GM18499 (cell line): ENCODE results near the gene USP12.

ENCODE experiments used
- ATAC-seq: cut with Tn5 transposase; IDR thresholded peaks from one replicate; pipeline ENCODE4 v1.9.1; 2021; ENCODE audit warnings: moderate number of reproducible peaks; ENCODE audit not compliant: insufficient read depth, unreplicated experiment

The USP12 gene

DNA sequence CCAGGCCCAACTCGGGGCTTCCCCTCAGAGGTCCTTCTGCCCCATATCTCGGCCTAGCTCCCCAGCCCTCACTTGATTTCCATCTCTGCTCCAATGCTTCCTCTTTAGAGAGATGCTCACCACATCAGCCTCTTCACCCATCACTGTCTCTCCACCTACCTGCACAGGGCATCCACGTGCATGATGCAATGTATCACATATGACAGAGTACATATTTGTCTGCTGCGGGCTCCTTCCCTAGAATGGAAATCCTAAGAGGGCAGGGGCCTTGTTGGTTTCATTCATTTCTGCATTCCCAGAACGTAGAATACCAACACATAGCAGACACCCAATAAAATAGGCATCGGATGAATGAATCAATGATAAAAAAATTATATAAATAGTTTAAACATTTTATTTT, 130.3 kb downstream of the USP12 start:
- ATAC-seq = no peak

DNA sequence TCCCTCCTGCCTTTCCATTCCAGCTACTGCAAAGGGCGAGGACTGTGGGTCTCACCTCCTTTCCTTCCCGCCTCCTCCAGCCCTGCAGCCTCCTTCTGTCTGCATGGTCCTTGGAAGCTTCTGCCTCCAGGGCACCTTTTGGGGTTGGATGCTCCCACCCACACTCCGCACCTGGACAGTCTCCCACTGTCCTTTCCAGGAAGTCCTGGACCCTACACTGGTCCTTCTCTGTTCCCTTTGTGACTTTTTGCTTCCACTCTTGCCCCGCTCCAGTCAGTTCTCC, 130.8 kb downstream of the USP12 start:
- no peak for ATAC-seq

DNA sequence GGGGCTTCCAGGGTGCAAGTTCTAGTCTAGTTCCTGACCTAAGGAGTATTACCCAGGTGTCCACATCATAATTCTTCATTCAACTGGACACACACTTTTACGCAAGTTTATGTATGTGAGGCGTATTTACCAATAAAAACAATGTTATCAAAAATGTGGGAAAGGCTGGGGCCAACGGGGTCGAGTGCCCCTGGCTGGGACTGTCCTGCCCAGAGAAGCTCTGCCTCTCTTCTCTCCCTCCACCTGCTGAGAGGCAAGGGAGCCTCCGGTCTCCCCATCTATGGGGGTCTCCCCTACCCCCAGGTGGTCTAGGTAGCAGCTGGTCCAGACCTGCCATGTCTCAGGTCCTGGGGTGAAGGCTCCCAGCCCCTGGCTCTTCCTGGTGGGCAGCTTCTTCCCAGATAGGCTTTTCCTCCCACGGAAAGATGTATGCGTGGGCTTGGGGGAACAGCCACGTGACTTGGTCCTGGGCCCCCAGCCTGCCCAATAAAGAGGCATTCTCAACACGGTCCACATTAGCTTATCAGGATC, 132.4 kb downstream of the USP12 start:
- ATAC-seq = no peak

DNA sequence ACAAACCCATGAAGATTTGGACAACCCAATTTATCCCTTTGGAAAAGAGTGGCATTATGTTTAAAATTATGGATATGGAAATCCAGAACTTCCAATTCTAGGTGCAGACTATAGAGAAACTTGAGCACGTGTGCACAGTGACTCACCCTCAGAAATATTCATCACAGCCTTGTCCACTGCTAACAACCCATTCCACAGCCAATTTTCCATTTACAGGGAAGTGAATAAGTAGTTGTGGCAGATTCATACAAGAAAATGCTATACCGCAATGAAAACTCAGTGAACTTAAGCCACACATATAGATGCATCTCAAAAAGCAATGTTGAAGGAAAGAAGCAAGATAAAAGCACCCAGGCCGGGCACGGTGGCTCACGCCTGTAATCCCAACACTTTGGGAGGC, 133.3 kb downstream of the USP12 start:
- ATAC-seq = no peak

DNA sequence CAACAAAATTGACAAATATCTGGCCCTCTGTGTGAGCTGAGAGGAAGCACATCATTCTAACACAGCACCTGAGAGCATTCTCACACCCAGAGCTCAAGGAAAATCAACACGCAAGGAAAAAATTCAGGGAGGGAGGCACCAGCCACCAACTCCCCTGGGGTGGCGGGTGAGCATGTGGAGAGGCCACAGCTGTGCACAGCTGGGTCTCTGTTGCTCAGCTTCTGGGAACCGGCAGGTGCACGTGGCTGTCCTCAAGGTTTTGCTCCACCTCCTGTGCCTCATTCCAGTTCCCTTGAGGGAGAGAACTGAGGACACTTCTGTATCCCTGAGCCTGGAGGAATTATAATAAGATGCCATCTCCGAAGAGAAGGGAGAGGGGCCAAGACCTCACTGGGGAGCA, 134.0 kb downstream of the USP12 start:
- ATAC-seq = no peak

DNA sequence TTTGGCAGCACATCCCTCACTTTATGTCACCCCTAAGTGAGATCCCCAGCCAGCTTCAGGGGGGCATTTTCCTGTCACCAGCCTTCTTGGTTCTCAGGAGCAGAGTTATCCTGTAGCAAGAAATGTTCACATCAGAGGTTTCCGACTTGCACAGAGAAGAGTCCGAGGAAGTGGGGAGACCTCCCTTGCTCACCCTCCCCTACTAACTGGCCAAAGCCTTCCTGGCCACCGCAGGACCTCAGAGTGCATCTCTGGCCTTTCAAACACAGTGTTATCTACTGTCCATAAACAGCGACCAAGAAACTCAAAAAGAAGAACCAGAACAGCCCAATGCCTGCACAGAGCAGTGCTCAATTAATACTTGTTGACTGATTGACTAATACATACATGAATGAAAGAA, 134.4 kb downstream of the USP12 start:
- ATAC-seq = no peak

DNA sequence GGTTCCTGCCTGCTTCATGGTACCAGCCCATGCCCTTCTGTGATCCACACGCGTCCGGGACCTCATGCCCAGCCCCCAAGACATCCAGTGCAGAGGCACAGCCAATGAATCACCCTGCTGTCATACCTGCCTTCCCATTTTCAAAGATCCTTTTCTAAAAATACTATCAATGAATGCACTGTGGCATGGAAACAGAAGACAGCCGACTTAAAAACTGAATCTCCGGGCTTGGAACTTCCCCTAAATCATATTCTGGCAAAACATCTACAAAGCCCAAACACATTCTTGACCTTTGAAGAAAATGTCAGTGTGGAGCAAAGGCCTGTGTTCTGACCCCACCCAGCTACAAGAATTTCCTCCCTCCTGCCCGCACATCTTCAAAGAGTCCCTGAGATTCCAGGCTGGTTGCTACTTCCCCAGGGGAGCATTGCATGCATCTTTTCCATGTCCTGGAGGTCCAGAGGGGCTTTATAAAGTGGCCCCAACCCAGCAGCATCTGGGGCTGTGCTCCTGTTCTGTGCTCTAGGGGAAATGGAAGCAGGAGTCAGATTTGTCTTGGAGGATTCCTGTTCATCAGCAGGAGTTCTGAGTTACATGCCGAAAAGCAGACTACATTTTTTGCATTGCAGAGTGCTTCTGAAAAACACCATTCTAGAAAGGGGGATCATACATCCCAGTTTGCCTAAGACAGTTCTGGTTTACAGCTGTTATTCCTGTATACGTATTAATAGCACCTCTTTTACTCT, 135.2 kb downstream of the USP12 start:
- ATAC-seq = no peak

DNA sequence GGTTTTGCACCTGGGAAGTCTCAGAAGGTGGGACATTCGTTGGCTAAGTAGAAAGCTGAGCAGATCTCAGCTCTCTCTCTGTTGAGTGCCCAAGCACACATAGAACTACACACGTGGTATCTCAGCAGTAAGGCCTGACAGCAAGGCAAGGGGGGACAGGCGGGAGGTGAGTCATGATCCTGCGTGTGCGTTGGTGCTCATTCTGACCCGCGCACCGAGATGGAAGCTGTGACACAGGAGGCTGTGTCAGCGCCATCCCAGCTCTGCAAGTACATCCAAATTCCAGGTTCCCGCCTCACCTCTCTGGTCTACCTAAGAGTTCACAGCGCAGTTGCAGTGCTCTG, 135.7 kb downstream of the USP12 start:
- no peak for ATAC-seq

DNA sequence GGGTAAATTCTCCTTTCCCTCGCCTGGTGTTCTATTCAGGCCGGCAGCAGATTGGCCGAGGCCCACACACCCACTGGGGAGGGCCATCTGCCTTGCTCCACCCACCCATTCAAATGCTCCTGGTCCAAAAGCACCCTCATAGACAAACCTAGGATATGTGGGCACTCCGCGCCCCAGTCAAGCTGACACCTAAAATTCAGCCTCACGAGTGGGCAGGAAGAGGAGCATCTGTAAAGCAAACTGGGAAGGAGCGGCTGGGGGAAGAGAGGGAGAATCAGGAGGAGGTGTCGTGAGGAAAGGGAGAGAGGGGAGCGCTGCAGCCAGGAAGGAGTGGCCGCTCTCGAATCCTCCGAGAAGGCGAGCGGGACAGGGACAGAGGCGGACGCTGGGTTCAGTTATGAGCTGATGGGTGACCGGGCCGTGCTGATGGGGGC, 136.9 kb downstream of the USP12 start:
- no peak for ATAC-seq

DNA sequence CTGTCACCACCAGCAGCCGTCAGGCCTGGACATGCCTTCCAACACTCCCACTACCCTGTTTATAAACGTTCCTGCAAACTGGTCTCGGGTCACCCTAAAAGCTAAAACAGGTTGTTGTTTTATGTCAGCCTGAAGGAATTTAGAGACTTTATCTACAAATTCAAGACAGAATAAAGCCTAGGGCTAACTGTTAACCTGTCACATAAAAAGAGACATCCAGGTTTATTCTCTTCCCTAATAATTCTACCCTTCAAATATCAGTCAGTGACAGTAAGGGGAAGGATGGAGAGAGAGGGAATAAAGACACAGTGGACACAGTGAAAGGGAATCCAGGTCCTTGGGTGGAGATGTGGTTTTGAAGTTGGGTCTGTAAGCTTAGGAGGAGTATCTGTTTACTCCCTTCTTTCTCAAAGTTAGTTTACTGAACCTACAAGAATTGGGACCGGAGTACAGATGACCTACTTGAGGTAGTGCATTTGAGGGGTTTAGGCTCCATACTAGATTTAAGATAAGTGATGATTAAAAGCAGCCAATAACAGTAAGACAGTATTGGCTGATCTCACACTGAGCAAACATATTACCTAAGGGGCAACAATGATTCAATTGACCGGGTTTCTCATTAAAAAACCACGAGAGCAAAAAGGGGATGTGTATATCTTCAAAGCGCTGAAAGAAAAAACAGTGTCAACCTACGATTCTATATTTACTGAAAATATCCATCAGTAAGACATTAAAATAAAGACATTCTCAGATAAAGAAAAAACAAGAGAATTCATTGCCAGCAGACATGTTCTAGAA, 142.7 kb downstream of the USP12 start:
- no peak for ATAC-seq

DNA sequence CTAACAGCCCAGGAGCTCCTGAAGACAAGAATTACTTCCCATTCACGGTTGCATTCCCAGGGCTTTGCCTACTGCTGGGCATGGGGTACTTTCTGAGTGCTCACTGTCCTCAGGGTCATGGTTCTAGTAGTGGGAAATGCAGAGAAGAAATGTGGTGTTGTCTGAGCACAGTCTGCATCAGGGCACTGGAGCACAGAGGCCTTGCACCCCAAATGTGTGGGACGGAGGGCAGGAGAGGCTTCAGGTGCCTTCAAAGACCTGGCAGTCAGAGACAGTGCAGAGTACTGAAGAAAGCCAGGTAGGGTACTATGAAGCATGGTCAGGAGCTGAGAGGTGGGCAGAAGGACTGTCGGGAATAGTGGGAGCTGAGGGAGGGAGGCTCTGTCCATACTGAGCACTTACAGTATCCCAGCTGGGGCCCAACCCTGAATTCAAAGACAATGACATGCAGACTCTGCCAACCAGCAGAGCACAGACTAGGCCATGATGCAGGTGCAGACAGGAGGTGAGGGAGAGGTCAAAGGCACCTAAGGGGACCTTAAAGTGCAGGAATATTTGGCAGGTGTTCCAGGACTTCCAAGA, 144.4 kb downstream of the USP12 start:
- ATAC-seq = no peak

DNA sequence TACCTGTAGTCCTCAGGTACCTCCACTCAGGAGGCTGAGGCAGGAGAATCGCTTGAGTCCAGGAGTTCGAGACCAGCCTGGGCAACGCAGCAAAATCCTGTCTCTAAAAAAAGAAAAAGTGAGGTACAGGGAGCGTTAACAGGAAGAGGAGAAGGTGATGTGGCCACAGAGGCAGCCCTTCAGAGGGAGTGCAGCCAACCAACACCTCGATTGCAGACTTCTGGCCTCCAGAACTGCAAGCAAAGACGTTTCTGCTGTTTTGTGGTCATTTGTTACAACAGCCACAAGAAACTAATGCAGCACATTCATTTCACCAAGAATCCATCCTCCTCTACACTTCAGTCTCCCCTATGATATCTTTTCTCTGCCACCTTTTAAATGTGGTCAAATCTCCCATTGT, 145.2 kb downstream of the USP12 start:
- no peak for ATAC-seq

DNA sequence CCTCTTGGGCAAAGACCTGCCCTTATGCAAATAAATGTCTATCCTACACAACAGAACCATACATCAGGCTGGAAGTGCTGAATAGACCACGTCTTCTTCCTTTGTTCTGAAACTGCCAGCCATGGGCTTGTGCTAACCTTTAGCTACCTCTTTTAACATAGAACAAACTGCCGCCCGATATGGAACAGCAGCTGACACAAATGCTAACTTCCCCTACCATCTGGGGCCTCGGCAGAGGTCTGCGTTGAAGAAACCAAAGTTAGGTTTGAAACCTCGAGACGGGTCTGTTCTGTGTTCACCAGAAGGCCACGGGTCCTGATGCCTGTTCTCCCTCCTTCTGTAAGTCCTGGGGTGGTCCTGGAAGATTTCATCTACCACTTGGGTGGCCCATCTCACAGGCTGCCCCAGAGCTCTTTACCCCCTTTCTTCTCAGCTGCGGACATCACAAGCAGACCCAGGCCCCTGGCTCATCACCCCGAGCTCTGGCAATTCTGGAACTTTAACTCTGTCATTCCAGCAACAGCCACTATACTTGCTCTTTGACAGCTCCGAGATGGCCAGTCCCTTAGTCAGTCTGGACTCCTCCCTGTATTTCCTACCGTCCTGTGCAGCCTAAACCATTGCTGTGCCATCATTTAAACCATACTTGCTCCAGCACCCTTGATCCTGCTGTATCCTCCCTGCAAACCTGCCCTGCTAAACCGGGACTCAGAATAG, 146.7 kb downstream of the USP12 start:
- ATAC-seq = no peak

DNA sequence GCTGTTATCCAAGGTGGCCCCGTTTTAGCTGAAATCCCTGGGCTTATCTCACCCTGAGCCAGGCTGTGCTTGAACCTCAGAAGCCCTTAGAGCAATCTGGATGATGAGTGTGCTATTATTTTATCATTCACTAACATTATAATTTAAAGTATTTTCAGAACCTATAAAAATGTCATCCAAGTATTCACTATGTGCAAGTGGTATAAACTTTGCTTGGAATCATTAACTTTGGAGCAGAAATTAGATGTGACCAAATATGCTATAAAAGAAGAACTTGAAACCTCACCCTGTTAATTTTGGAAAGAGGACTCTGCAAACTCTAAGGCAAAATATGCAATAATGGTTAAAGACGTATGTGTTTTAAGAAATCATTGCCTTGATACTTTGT, 147.5 kb downstream of the USP12 start:
- no peak for ATAC-seq

DNA sequence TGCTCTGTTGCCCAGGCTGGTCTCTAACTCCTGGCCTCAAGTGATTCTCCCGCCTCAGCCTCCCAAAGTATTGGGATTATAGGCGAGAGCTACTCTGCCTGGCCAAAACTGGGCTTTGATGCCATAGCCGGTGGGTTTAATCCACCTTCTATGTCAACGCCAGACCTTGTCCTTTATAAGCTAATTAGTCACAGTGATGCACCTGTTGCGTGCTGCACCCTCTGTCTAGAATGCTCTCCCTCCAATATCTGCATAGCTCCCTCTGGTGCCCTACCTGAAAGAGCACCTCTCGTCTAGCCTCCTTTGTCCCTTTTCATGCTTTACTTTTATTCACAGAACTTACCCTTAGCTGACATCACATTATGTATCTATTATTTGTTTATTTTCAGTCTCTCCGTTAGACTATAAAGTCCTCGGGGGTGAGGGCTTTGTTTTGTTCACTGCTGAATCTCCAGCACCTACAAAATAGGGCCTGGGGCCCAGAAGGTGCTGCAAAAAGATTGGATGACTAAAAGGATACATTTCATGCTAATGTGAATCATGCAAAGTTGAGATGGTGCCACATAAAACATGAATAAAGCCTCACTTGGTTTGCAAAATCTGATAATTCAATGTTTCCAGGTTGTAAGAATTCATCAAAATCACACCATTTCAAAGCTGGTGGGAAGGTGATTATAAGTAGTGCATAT, 148.1 kb downstream of the USP12 start:
- no peak for ATAC-seq

DNA sequence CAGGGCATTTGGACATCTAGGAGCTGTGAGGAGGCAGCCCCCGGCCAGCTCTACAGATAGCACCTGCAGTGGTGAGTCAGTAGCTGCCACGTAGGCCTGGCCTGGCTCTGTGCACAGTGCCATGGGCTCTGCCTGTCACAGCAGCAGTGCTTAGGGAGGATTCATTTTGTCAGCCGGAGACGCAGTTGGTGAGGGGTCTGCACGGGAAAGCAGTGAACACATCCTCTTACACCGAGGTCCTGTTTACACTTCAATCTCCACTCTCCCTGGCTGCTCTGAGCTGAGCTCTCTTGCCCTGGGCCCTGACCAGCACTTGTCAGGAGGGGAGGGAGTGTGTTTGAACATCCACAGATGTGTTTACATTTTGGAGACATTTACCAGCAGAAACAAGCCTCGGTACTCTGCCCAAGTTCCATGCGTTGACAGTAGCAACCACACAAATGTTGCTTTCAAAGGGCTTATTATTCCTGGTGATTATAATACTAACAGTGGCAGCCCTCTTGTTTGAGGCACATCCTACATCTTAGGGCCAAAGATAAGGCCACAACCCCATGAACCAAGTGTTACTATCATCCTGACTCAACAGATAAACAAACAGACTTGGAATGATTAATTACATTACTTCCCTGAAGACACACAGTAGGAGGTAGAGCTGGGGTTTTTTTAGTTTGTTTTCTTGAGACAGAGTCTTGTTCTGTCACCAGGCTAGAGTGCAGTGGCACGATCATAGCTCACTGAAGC, 148.9 kb downstream of the USP12 start:
- no peak for ATAC-seq

DNA sequence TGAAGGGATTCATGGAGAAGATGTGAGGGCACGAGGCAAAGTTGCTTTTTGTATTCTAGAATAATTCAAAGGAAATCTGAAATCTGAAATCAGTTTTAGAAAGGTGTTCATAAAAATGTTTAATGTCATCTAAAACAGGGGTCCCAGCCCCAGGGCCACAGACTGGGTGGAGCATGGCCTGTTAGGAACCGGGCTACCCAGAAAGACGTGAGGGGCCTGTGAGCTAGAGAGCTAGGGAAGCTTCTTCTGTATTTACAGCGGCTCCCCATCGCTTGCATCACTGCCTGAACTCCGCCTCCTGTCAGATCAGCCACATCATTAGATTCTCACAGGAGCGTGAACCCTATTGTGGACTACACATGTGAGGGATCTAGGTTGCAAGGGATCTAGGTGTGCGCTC, 151.2 kb downstream of the USP12 start:
- no peak for ATAC-seq

DNA sequence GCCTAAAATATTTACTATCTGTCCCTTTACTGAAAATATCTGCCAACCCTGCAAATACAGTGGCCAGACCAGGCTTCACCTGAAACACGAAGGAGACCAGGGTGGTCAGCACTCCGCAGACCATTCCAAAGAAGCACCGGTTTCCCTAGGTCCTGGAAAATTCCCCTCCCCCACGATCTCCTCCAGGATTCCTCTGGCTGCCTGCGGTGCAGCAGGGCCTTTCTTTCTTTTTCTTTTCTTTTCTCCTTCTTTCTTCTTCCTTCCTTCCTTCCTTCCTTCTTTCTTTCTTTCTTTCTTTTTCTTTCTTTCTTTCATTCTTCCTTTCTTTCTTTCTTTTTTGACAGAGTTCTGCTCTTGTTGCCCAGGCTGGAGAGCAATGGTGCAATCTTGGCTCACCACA, 152.7 kb downstream of the USP12 start:
- ATAC-seq = no peak

DNA sequence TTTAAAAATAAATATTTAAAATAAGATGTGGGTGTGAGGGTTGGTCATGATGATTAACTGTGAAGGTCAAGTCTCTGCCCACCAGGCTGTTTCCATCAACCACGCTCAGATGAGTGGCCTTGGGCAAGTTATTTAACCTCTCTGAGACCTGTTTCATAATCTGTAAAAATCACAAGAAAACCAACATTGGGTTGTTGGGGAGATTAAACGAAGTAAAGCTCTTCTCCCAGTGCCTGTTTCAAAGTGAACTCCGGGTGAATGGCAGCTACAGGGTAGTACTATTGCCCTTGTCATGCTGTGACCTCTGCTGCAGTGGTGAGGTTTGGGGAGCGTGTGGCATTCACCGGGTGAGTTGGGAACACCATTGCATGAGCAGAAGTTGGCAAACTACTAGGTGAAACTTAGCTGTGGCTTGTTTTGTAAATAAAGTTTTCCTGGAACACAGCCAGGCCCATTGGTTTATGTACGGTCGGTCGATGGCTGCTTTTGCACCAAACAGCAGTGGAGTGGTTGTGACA, 153.2 kb downstream of the USP12 start:
- ATAC-seq = no peak

DNA sequence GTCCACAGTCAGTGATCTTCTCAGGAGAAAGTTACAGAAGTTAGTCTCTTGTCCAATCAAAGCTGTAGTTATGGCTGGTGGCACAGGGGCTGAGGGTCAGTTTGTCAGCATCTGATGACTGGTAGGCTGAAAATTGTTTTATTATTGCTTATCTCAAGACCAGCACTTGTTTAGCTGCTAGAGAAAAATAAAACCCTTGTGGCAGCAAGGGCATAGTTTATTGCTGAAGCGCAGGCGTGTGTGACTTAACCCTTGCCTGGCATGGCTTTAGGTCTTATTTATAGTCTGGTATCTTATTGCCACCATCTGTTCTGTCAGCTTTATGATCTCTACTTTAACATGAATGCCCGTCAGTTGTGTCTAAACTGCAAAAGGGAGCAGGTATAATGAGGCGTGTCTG, 154.7 kb downstream of the USP12 start:
- no peak for ATAC-seq
